ENCODE data around the gene SMG9. TPM values are rescaled to one million over a fixed set of nuclear protein-coding genes. Genes with fewer than 3 reads are reported as not detected.
"Not testable (repeated sequence)": the region's sequence is repeated elsewhere in the genome, so short reads cannot be mapped to it uniquely, and the experiment has no call there.

The SMG9 gene
- total RNA-seq, 1 donor from 2014 or later, result 6.4 TPM

DNA sequence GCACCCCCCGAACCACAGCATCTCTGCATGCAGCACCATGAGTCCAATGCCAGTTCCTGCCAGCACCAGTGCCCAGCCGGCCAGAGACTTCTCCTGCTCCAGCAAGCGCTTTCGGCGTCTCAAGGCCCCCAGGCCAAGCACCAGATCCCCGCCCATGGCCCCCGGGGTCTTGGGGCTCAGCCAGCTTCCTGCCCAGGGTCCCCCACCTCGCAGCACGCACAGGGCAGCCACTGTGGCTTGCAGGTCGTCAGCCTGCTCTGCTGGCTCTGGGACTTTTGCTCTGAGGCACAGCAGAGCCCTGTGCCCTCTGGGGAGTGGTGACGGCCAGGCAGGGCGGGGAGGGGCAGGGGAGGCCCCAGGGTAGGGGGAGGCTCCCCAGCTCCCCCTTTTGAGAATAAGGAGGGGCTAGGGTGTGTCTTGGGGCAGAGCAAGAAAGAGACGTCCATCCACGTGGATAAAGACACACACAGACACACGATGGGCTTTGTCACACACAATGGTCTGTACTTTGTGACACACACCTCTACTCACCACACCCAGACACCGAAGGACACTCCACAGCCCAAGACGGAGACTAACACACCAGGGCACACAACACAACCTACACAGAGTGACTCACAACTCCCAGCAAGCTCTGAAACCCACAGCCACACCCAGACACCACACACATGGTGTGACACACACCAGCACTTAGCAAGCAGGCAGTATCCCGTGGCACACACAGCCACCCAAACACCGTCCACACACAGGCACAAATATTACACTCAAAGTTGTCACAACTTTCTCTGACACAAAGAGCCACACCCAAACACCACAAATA, 26.2 kb upstream of the SMG9 start, which contains the start of gene KCNN4:
KCNN4 (minus strand) TSS at position 268 of the 820 bp plus-strand sequence; CDS start at position 156, 112 bp downstream.
- no peak for DNase-seq

DNA sequence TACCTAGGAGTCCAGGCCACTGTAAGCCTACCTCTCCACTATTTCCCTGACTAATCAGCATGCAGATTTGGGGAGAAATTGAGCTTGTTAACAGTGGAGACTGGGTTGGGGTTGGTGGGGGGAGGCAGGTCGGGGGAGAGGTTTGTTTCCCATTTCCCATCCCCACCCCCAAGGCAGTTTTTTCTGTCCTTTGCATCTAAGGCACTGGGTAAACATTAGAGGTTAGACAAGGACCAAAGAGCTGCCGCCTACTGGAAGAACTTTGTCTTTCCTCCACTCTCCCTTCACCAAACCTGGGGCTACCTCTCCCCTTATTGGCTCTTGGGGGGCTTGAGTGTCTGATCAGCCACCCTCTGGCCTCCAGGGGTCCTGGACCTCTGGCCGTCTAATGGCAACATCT, 25.1 kb upstream of the SMG9 start:
- no peak for DNase-seq

DNA sequence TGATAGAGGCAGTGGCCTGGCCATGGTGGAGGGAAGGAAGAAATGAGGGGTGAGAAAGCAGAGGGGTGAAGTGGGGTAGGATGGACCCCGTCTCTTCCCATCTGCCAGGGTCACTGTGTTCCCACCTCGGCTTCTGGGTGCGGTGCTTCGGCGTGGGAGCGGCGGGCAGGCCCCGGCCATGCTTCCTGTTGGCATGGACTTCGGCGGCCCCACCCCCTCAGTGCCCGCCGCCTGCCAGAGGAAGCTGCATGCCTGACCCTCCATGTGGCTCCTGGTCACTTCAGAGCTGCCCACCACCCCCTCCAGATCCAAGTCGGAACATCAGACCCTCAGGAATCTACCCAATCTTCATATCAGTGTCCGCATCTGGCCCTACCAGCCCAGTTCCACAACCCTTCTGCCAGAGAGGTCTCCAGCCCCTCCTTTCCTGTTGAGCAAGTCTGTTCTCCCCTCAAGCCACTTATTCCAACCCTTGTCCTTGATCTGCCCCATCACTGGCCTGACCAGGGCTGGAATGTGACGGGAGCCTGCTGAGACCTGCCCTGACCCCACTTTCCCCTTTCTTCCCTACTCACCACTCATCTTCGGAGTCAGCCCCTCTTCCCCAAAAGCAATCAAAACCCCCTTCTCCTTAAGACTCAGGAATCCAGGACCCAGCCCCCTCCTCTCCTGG, 24.5 kb upstream of the SMG9 start:
- no peak for DNase-seq

DNA sequence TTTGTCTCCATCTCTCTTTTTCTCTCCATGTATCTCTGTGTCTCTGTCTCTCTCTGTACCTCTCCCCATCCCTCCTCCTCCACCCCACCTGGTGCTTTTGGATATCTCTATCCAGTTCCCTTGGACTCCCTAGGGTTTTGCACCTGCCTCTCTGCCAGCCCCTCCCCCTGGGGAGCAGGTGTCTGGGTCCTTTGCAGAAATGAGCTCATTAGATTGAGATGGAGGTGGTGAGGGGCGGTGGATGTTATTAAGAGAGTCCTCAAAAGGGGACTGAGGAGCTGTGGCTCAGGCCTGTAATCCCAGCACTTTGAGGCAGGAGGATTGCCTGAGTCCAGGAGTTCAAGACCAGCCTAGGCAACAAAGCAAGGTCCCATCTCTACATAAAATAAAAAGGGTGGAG, 23.9 kb upstream of the SMG9 start:
- DNase-seq, result no peak

DNA sequence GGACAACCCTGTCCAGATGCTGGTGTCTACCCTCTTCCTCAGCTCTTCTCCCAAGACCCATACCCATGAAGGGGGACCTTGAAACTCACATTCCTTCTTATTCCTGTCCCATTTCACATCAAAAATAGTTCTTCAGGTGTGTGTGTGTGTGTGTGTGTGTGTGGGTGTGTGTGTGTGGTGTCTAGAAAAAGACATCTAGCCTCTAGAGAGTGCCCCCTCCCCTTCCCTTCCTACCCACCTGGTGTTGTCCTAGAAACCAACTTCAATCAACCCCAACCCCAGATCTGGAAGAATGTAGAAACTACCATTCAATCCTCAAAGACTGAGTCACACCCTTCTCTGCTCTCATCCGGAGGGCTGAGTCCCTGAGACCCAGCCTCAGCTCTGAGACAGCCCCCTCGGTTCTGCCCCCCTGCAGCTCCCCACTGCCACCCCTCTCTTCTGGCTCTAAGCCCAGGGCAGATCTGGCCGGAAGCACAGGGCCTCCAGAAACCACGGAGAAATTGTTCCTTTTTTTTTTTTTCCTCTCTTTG, 22.5 kb upstream of the SMG9 start:
- DNase-seq, result no peak

DNA sequence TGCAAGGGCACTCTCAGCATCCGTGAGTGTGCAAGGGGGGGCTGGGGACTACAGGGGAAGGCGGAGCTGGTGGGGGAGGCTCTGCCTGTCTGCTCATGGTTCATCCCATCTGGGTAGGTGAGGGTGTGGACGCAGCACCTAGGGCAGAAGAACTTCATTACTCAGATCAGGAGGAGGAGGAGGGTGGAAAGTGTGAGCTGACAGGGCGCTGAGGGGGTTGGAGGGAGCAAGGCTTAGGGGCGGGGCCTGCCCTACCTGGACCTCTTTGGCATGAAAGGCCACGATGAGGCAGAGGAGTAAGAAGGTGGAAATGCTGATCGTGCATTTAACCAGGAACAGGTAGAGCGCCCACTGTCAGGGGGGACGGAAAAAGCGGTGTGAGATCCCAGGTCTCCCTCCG, 21.5 kb upstream of the SMG9 start:
- DNase-seq, result no peak

DNA sequence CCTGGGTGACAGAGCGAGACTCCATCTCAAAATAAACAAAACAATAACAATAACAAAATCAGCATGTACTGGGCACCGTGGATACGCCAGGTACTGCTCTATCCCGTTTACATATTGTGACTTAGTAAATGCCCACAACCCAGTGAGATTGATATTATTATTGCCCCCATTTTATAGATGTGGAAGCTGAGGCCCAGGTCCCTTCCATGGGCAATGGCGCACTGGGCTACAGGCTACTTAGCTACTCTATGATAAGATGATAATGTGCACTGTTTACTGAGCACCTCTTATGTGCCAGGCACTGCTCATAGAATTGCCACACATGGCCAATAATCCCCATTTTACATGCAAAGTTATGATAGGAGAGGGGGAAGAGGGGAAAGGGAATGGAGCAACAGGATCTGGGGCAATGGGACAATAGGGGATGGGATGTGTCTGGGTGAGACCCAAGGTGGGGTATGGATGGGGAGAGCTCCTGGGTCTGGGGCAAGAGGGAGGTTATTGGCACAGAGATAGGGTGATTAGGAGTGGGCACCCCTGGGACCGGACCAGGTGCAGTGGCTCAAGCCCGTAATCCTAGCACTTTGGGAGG, 20.6 kb upstream of the SMG9 start:
- no peak for DNase-seq

DNA sequence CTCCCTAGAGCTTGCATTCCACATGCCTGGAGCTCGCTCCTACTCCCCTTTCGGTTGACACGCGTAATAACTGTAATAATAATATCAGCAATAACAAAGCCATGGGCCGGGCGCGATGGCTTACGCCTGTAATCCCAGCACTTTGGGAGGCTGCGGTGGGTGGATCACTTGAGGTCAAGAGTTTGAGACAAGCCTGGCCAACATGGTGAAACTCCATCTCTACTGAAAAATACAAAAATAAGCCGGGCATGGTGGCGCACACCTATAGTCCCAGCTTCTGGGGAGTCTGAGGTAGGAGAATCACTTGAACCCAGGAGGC, 20.1 kb upstream of the SMG9 start:
- DNase-seq, result not testable (repeated sequence)

DNA sequence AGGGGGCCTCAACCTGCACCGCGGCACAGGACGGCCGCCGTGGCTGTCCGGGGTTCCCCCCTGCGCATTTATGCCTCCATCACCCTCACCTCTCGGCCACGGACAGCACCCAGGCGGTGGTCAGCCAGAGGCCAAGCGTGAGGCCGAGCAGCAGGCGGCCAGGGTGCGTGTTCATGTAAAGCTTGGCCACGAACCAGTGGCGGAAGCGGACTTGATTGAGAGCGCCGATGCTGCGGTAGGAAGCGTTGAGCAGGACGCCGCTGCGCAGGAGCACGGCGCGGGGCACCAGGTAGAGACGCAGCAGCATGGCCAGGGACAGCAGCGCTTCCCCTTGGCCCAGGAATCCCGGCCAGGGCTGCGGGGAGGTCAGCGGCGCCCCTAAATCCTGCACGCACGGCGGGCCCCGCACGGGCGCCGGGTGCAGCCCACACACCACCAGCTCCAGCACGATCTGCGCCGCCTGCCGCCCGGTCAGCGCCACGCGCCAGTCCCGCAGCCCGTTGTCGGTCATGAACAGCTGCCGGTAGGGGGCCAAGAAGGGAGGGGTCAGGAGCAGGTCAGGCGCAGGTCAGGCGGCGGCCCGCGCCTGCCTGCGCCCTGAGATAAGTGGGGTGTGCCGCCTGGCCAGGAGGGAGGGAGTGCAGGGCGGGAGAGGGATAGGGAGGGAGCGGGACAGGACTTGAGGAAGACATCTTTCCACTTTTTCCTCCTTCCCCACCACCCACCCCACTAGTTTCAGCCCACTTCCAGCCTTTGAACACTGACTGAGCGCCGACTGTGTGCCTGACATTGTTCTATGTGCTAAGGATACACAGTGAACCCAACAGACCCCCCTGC, 19.6 kb upstream of the SMG9 start:
- DNase-seq, result peak; percentile 51

DNA sequence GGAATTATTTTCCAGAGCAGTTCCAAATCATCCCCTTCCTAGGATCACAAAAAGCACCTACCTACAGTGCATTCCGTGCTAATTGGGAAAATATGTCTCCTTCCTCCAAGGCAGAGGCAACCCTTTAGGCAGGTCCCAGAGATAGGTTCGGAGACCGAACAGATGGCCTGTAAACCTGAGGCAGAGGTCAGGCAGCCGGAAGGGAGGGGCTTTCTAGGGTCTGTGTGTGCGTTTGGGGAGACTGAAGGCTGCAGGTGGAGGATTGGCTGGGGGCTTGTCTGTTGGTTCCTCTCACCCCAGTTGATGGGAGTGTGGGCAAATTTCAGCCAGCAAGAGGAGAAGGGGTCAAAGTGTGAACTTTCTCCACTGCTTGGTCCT, 19.0 kb upstream of the SMG9 start:
- DNase-seq, result no peak

DNA sequence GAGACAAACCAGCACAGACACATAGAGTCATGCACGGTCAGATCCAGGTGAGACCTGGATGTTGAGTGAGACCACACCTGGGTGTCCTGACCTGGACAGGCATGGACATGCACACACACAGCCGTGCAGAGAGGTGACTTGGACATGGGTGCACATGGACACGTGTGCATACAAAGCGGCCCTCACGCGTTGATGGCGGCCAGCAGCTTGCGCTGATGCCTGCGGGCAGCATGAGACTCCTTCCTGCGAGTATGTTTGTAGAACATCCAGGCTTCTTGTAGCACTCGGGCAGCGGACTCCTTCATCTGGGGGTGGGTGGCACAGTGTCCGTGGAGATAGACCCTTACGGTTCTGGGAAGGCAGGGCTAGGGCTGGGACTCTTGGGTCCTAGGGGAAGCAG, 14.5 kb upstream of the SMG9 start:
- DNase-seq, result no peak

DNA sequence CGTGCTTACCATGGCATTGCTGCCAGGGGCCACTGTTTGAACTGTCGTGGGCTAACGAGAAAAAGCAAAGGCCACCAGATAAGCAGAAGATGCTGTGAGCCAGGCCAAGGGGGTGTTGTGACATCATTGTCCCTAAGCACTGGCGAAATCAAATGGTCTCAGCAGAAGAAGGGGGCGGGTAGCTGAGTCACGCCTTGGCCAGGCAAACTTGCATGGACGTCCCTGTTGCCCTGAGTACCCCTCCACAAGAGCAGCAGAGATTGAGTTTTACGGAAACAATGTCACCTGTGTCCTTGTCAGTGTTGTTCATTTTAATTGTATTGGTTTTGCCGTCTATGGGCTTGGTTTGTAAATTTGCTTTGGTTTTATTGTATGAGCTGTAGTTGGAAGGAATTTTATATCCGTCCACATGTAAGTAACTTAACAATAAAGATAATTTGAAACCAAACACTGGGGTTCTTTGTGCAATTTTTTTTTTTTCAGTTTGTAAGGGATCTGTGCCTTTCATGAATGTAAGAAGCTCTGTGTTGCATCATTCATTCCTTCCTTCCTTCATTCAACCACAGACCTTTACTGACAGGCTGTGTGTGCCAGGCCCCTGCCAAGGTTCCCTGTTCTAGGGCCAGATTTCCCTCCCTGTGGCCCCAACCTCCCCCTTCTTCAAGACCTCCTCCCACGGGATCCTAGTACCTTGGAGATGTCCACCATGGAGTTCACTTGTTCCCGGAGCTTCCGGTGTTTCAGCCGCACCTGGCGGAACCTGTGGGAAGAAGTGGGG, 13.7 kb upstream of the SMG9 start:
- no peak for DNase-seq

DNA sequence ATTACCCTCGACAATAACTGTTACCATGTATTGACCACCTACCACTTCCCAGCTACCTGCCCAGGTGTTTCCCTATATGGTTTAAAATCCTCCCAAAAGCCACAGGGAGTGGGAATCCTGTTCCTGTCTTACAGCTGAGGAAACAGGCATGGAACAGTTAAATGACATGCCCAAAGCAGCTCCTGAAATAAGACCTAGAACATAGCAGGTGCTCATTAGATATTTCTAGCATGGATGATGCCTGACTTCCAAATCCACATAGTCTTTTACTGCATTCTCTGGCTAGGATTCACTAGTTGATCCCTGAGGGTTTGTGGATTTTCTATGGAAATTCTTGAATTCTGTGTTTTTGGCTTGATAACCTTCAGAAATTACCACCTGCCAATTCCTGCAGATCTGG, 13.1 kb upstream of the SMG9 start:
- no peak for DNase-seq

DNA sequence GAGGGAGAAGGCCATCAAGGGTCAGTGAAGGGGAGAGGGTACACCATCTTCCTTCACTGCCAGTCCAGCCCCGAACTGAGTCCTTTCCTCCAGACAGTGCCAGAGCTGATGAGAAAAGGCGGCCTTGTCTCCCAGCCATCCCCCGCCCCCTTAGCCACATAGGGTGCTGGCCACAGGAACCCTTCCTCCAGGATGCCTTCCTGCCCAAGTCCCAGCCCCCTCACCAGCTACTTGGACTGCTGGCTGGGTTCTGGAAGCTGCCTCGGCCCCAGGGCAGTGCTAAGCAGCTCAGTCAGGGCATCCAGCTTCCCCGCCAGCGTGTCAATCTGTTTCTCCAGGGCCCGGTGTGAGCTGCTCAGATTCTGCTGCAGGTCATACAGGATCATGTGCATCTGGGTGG, 12.6 kb upstream of the SMG9 start:
- DNase-seq, result no peak

DNA sequence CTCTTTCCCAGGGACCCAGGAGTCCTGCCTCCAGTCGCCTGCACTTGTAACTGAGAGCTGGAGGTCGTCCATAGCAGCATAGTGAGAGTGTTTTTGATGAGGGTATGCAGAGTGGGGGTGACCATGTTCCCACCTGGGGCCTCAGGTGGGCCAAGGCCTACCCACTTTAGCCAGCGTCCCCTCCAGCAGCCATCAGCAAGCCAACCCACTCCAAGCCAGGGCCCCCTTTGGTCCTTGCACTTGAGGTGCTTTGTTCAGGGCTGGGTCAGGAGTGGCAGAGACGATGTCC, 11.9 kb upstream of the SMG9 start:
- DNase-seq, result no peak

DNA sequence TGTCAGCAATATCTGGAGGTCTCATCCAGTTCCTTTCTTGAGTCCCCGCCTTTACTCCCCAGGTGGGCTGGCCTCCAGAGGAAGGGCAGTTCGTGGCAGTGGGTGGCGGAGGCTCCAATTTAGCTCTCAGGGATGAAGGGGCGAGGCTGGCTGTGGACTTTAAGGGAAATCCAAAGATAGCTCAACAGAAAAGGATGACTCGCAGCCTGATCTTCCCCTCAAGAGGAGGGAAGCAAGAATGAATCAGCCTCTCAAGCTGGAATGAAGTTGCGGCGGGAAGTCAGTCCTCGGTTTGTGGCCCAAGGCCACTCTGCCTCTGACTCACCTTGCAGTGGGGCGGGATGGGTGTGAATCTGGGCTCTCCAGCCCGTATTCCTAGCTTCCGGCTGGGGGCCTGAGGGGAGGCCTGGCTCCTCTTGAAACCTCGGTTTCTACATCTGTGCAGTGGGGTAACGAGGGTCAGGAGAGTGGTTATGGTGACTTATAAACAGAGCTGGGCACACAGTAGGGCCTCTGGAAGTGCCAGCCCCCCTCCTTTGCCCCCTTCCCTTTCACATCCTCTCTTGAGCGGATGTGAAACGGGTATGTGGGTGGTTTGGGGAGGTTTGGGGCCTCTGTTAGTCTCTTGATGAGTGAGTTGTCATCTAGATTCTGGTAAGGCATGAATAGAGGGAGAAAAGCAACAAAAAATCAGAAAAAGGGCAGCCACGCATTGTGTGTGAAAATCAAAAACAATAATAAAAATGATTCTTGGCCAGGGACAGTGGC, 10.5 kb upstream of the SMG9 start:
- DNase-seq, result no peak

DNA sequence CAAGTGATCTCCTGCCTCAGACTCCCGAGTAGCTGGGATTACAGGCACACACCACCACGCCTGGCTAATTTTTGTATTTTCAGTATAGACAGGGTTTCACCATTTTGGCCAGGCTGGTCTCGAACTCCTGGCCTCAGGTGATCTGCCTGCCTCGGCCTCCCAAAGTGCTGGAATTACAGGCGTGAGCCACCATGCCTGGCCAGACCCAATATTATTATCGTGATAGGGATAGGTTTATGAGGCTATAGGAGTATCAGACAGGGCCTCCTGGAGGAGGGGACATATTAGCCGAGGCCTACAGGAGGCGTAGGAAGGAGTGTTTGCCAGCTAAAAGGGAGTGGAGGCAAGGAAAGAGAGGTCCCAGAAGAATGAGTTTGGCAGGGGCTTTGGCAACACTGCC, 9.9 kb upstream of the SMG9 start:
- not testable (repeated sequence) for DNase-seq

DNA sequence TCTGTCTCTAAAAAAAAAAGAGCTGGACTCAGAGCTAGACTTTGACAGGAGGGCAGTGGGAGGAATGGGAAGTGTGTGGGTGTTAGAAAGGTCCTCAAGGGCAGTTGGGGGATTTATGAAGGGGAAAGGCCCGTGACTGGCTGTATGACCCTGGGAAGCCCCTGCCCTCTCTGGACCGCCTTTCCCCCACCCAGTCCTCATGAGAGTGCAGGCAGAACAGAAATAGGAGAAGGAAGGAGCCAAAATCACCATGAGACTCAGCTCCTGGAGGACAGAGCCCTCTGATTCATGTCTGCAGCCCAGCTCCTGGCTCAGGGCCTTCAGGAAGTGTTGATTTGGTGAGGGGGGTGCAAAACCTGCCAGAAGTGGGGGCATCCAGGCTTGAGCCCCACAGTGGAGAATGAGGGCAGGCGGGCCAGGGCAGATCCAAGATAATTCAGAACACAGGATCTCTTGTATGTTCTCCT, 8.7 kb upstream of the SMG9 start:
- no peak for DNase-seq

DNA sequence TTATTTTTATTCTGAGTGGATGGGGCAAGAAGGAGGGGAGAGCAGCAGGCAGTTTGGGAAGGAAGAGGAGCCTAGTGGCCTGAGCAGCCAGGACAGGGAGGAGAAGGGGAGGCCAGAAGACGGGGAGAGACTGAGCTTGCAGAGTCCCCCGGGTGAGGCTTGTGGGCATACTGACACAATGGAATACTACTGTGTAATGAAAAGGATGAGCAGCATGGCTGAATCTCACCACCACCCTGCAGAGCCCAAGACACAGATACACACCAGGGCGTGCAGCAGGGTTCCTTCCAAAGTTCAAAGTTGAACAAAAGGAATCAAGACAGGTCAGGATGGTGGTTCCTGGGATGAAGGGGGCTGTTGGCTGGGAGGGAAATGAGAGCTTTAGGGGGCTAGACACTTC, 8.1 kb upstream of the SMG9 start:
- DNase-seq, result no peak

DNA sequence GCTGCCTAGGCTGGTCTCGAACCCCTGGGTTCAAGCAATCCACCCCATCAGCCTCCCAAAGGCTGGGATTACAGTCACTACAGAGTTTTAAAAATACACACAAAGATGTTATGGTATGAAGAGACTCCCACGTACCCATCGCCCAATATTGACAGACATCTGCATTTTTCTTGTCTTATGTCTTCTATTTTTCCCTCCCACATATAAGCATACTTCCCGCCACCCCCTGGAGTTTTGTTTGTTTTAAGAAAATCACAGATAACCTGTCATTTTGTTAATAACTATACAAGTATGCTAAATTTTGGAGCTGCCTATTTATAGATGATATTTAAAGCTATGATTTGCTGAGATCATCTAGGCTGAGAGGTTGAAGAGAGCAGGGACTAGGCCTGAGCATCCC, 6.2 kb upstream of the SMG9 start:
- DNase-seq, result no peak

DNA sequence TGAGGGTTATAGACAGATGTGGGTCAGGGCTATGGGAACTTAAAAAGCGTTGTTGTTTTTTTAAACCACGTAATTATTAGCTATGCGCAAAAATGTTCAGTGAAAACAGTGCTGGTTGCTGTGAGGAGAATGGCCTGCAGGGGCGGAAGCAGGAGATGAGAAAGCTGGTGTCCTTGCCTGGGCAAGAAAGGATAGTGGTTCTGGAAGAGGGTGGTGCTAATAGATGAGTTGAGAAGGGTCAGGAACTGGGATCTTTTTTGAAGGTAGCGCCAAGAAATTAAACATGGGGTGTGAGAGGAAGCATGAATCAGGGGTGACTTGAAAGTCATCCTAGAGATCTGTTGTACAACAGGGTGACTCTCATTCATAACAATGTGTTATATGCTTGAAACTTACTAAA, 4.8 kb upstream of the SMG9 start:
- DNase-seq, result no peak
